Uterine smooth muscle cell (primary cell): ENCODE measurements around the gene NAB2. TPM values are rescaled to one million over a fixed set of nuclear protein-coding genes. Genes with fewer than 3 reads are reported as not detected.

Source experiments
- total RNA-seq: library from RNA; depleted of rRNA; stranded (reverse); fragments of >200 nt; gene quantifications from 2 replicates; pipeline ENCODE4 v1.2.3, GENCODE V29; 2014

NAB2 gene, protein sequence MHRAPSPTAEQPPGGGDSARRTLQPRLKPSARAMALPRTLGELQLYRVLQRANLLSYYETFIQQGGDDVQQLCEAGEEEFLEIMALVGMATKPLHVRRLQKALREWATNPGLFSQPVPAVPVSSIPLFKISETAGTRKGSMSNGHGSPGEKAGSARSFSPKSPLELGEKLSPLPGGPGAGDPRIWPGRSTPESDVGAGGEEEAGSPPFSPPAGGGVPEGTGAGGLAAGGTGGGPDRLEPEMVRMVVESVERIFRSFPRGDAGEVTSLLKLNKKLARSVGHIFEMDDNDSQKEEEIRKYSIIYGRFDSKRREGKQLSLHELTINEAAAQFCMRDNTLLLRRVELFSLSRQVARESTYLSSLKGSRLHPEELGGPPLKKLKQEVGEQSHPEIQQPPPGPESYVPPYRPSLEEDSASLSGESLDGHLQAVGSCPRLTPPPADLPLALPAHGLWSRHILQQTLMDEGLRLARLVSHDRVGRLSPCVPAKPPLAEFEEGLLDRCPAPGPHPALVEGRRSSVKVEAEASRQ
- total RNA-seq = 88.9 and 104 TPM in 2 replicates

DNA sequence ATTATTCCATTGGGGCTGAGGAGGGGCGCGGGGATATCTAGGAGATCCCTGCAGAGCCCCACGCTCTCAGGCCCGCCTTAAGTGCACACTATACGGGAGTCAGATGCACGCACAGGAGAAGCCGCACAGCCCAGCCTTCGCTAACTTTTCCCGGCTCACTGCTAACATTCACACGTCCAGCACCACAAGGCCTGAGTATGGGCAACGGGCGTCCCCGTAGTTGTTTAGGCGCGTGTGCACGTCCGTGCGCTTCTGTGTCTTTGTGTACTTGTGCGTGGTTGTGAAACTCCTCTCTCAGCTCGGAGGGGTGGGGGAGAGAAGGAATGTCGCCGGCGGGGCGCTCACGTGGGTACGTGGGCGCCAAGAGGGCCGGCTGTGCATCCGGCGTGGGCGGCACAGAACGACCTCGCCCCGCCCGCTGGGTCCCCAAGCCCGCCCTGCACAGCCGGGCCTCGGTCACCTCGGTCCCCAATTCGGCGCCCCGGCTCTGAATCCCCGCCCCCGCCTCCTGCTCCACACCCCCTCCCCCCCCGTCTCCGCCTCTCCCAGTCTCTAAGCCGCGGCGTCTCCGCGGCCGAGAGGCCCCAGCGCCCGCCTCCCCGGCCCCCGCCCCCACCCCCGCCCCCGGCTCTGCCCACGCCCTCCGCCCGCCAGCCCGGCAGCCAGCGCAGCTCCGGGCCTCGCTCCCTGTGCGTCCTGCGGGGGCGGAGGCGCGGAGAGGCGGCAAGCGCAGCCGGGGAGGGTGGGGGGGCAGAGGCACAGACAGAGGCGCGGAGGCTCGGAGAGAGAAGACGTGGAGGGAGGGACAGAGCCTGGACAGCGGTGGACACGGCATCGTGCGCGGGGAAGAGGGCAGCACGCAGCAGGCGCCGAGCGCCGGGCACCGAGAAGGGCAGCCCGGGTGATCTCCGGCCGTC lies at the start of gene NAB2:
Gene NAB2 (plus strand): TSS at position 761 of the 917 bp plus-strand sequence. CDS start 158 bp downstream, outside the sequence.

DNA sequence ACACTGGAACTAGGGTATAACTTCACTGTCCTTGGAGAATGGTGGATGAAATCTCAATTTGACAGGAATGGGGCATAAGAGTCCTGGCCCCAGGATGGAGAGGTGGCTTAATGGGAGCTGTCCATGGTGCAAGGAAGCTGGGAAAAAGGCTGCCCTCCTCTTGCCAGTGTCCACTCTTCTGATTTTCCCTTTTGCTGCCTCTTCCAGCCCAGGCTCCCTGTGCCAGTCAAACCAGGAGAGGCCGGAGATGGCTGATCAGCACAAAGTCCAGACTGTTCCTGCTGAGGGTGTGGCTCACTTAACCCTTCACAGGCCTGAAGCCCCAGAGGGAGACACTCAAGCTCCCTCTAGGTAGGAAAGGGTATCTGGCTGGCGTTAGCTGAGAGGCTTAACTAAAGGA lies 39.0 kb upstream of the NAB2 start, which contains the start of gene MYO1A:
Gene MYO1A (minus strand): TSS at position 240 of the 400 bp plus-strand sequence. CDS start 1,806 bp downstream, outside the sequence.

DNA sequence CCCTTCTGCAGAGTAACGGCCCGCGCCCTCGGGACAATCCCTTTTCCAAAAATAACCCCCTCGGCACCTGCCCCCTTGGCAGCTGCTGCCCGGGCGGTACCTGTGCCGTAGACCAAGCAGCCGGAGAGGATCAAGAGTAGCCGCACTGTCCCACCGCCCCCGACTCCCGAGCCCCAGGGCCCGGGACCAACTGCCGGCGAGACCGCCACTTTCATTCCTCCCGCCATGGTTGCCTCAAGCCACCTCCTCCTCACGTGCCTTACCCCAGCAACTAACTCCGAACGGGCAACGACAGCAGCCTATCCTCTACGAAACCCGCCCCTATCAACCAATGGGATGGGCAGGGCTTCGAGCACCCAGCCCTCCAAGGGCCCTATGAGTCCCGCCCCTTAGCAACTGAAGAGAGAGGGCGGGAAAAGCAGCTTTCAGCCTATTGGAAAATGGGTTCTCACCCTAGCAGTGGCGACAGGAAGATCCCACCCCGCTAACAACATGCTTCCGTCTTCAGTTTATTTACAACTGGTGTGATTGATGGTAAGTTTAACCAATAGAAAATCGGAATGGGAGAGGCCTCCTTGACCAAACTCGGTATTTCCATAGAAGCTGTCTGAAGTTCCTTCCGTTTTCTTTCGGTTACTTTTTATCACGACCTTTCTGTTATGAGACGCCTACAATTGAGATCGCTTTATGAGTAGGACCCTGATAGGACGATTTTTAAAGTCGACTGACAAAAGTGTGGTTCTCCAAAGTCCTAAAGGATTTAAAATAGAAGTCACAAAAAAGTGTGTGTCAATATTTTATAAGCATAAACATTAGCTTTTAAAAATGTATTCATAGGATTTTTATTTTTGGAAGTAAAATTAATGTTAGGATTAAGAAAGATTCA lies 10.2 kb upstream of the NAB2 start, which contains the start of gene NEMP1:
Gene NEMP1 (minus strand): TSS at position 273 of the 886 bp plus-strand sequence. CDS start 46 bp downstream, at position 227.

DNA sequence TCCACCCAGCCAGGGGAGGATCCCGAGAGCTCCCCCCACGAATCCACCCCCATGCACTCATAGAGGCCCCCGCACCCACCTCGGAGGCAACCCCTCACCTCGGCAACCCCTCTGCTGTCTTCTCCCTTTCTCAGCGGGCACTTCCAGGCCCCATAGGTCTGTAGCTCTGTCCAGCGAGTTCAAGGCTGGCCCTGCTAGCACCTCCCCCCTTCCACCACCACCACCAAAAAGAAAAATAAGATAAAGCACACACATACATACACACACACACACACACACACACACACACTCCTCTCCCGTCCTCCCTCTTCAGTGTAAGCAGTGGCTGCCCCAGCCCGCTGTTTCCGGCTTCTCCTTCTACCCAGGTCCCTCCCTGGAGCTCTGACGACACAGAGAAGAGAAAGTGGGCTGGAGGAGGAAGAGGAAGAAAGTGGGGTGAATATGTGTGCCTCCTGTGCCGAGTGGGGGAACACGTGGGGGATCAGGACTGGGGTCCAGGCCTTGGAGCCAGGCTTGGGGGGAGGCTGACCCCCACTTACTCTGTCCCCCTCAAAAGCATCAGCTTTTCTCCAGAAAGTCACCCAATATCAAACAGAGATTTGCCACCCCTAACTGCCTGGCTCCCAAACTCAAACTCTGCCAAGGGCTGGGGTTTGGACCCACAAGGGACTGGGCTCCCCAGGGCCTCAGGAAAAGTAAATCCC lies 22.3 kb downstream of the NAB2 start, which contains the start of gene STAT6:
Gene STAT6 (minus strand): TSS at position 332 of the 704 bp plus-strand sequence. CDS start 3,084 bp downstream, outside the sequence.

DNA sequence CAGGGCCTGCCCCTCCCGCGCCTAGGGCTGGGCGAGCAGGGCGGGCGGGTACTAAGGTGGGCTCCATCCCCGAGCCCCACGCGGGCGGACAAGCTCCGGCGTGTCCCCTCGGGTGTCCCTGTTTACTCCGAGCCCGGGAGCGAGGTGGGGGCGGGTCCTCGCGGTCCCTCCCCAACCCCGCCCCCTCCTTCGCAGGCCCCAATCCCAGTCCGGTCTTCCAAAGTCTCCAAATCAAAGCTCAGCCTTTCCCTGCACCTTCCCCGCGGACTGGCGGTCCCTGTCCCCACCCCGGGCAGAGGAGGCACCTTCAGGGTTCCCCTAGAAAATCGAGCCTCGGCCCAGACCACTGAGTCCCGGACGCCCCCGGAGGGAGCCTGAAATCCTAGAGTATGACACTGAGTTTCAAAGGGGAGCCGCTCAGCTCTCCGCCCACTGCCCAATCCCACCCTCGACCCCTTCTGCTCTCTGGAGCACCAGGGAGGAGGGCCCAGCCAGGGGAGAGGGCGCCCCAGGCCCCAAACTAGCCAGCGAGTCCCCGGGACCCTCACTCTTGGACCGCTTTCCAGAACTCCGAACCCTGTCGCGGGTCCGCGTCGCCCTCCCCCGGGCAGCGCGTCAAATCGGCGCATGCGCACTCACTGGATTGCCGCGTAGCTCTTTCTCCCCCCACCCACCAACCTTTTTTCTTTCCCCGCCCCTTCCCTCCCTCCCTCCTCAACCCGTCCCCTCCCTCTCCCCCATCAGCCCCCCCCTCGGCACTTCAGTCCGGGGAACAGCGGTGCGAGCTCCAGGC lies 39.0 kb downstream of the NAB2 start, which contains the start of gene LRP1:
Gene LRP1 (plus strand): TSS at position 758 of the 793 bp plus-strand sequence. CDS start 482 bp downstream, outside the sequence.

Other genes starting within 250 kb of the NAB2 start
- gene SDR9C7, start 154.7 kb upstream of the NAB2 start, total RNA-seq = not detected in 2 replicates
- 0.22 and 0.25 TPM in 2 replicates for gene RDH16, start 131.5 kb upstream of the NAB2 start, total RNA-seq
- gene ZBTB39, start 82.6 kb upstream of the NAB2 start, total RNA-seq = 5.1 and 5.3 TPM in 2 replicates
- not detected in 2 replicates for gene TAC3, start 72.6 kb upstream of the NAB2 start, total RNA-seq
- 0.12 TPM in 1 of 2 replicates, not detected in the other for gene MYO1A, start 39.0 kb upstream of the NAB2 start, total RNA-seq
- gene NEMP1, start 10.3 kb upstream of the NAB2 start, total RNA-seq = 12.7 and 22.1 TPM in 2 replicates
- gene STAT6, start 22.2 kb downstream of the NAB2 start, total RNA-seq = 55.6 and 61.0 TPM in 2 replicates
- 222 and 524 TPM in 2 replicates for gene LRP1, start 39.4 kb downstream of the NAB2 start, total RNA-seq
- not detected in 2 replicates for gene LRP1-AS, start 58.5 kb downstream of the NAB2 start, total RNA-seq
- gene NXPH4, start 127.7 kb downstream of the NAB2 start, total RNA-seq = 1.7 and 4.0 TPM in 2 replicates
- 368 and 374 TPM in 2 replicates for gene SHMT2, start 140.6 kb downstream of the NAB2 start, total RNA-seq
- 0.22 and 0.50 TPM in 2 replicates for gene STAC3, start 162.1 kb downstream of the NAB2 start, total RNA-seq